Measurements from ENCODE around the gene IPO13. TPM values are rescaled to one million over a fixed set of nuclear protein-coding genes. Genes with fewer than 3 reads are reported as not detected.

The IPO13 gene
- total and polyA plus RNA-seq, 10 of the 15 experiments (the other 5 are each of a cell fraction or from before 2014, with no cell fraction given) = 7.1 to 26.6 (median 15.9) TPM

DNA sequence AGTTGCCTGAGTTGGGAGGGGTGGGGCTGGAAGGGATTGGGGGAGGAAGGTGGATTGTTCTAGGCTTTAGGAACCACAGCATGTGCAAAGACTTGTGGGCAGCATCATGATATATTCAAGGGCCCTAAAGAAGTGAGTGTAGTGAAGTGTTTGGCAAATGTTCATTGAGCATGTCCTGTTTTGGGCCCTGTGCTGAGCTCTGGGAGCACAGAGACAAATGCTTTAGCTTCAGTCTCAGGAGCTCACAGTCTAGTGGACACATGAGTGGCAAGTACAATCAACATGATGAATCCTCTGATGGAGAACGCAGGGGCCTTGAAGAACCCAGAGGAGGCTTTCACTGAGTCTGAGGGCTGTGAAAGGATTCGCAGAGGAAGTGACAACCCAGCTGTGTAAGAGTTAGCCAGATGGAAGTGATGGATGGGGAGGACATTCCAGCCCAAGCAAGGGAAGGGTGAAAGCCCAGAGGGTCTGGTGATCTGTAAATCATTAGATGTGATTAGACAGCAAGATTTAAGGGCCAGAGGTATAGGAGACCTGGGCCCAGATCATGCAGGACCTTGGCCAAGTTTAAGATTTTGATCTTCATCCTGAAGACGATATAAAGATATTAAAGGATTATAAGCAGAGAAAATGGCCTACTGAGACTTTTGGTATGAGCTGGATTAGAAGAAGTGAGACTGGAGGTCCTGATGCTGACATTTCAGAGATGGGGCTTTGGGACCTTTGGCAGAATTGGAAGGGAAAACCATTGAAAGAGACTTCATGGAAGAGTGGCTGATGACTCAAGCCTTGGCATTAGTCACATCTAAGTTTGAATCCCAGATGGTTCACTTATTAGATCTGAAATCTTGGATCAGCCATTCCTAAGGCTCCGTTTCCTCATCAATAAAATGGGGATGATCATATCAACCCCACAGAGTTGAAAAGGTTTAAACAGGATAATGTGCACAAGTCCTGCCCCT, 4.6 kb downstream of the IPO13 start:
- DNase-seq (ENCODE audit: low read depth, low spot score) = no peak
- no TSS peak for BruUV-seq (replicated peaks)
- intact Hi-C loops (cut with micrococcal nuclease; ENCODE audit: unreplicated experiment) = no loop called here
- ChIA-PET CTCF (interaction anchor here (1.2 to 10.4 kb wide), 3 partner anchors 16 to 188 kb away, joined by 3 to 166 read pairs (median 10); no protein-coding TSS in a partner anchor), POLR2A (interaction anchor here (0.8 kb wide), 1 partner anchor 47 kb away, joined by 3 read pairs; no protein-coding TSS in a partner anchor), SMC1A (ENCODE audit: uncharacterized antibody, unreplicated experiment) (interaction anchor here (0.9 to 1.2 kb wide), 3 partner anchors 24 to 201 kb away, joined by 3 read pairs; partner anchors contain the start of gene ATP6V0B), RAD21 (ENCODE audit: unreplicated experiment) (interaction anchor here (0.6 kb wide), 1 partner anchor 417 kb away, joined by 3 read pairs; no protein-coding TSS in a partner anchor)
- Histone ChIP-seq H3K4me3 (no peak overlapping the region), H3K79me2 (ENCODE audit: control insufficient read depth, insufficient read depth, low read length) (peaks cover 15% of the 10 kb centered on the region), H3K36me3 (ENCODE audit: control insufficient read depth in 2 of 2, insufficient read depth in 2 of 2, low read length in 1 of 2) (0 out of 4 replicates have a peak, but pooled peaks cover 0 to 4% of the 10 kb centered on the region in 2 experiments), H3K9ac (ENCODE audit: control insufficient read depth, insufficient read depth, low read length) (no peak overlapping the region), H2AFZ (ENCODE audit: control insufficient read depth, low read depth, low read length) (no peak overlapping the region), H4K20me1 (ENCODE audit: control insufficient read depth, insufficient read depth) (no peaks in the 10 kb centered on the region), H3K4me2 (ENCODE audit: control insufficient read depth, insufficient read depth) (no peak overlapping the region), H3K27me3 (replicated peaks in 1 of 2; ENCODE audit: control insufficient read depth in 2 of 2, insufficient read depth in 2 of 2, low read length in 1 of 2) (no peaks in the 10 kb centered on the region), H3K4me1 (ENCODE audit: control insufficient read depth, insufficient read depth, low read length) (peaks cover 10% of the 10 kb centered on the region), H3K9me3 (replicated peaks; ENCODE audit: control insufficient read depth, insufficient read depth, low read length) (no peaks in the 10 kb centered on the region), H3K27ac (ENCODE audit: control insufficient read depth, insufficient read depth) (no peak overlapping the region)
- in situ Hi-C loops (cut with MboI) = no loop called here
- FAIRE-seq = no peak
- no peak for ATAC-seq
- WGBS (ENCODE audit: insufficient coverage, insufficient replicate concordance, low lambda C conversion rate, missing lambda C conversion rate) = 80% methylated on average over 4 of the region's 4 CpGs
- TF ChIP-seq STAT1 (conservative IDR thresholded peaks at IDR 0.05) (no peak), HDAC2 (IDR thresholded peaks at IDR 0.05) (no peak), BRCA1 (IDR thresholded peaks at IDR 0.05; ENCODE audit: low read depth, low read length) (no peak), TARDBP (IDR thresholded peaks at IDR 0.05; ENCODE audit: borderline replicate concordance) (no peak), SUZ12 (IDR thresholded peaks at IDR 0.05; ENCODE audit: unreplicated experiment) (no peak), HDGF (IDR thresholded peaks at IDR 0.05) (no peak), SMC3 (IDR thresholded peaks at IDR 0.05; ENCODE audit: borderline replicate concordance, low read length) (no peak), POLR2AphosphoS2 (IDR thresholded peaks at IDR 0.05; ENCODE audit: low read depth, low read length) (no peak)
- TF ChIP-seq, protein P1, sequence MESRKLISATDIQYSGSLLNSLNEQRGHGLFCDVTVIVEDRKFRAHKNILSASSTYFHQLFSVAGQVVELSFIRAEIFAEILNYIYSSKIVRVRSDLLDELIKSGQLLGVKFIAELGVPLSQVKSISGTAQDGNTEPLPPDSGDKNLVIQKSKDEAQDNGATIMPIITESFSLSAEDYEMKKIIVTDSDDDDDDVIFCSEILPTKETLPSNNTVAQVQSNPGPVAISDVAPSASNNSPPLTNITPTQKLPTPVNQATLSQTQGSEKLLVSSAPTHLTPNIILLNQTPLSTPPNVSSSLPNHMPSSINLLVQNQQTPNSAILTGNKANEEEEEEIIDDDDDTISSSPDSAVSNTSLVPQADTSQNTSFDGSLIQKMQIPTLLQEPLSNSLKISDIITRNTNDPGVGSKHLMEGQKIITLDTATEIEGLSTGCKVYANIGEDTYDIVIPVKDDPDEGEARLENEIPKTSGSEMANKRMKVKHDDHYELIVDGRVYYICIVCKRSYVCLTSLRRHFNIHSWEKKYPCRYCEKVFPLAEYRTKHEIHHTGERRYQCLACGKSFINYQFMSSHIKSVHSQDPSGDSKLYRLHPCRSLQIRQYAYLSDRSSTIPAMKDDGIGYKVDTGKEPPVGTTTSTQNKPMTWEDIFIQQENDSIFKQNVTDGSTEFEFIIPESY (IDR thresholded peaks at IDR 0.05) = no peak
- TF ChIP-seq, protein P2, sequence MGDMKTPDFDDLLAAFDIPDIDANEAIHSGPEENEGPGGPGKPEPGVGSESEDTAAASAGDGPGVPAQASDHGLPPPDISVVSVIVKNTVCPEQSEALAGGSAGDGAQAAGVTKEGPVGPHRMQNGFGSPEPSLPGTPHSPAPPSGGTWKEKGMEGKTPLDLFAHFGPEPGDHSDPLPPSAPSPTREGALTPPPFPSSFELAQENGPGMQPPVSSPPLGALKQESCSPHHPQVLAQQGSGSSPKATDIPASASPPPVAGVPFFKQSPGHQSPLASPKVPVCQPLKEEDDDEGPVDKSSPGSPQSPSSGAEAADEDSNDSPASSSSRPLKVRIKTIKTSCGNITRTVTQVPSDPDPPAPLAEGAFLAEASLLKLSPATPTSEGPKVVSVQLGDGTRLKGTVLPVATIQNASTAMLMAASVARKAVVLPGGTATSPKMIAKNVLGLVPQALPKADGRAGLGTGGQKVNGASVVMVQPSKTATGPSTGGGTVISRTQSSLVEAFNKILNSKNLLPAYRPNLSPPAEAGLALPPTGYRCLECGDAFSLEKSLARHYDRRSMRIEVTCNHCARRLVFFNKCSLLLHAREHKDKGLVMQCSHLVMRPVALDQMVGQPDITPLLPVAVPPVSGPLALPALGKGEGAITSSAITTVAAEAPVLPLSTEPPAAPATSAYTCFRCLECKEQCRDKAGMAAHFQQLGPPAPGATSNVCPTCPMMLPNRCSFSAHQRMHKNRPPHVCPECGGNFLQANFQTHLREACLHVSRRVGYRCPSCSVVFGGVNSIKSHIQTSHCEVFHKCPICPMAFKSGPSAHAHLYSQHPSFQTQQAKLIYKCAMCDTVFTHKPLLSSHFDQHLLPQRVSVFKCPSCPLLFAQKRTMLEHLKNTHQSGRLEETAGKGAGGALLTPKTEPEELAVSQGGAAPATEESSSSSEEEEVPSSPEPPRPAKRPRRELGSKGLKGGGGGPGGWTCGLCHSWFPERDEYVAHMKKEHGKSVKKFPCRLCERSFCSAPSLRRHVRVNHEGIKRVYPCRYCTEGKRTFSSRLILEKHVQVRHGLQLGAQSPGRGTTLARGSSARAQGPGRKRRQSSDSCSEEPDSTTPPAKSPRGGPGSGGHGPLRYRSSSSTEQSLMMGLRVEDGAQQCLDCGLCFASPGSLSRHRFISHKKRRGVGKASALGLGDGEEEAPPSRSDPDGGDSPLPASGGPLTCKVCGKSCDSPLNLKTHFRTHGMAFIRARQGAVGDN (IDR thresholded peaks at IDR 0.05) = no peak
- TF ChIP-seq, protein P3, sequence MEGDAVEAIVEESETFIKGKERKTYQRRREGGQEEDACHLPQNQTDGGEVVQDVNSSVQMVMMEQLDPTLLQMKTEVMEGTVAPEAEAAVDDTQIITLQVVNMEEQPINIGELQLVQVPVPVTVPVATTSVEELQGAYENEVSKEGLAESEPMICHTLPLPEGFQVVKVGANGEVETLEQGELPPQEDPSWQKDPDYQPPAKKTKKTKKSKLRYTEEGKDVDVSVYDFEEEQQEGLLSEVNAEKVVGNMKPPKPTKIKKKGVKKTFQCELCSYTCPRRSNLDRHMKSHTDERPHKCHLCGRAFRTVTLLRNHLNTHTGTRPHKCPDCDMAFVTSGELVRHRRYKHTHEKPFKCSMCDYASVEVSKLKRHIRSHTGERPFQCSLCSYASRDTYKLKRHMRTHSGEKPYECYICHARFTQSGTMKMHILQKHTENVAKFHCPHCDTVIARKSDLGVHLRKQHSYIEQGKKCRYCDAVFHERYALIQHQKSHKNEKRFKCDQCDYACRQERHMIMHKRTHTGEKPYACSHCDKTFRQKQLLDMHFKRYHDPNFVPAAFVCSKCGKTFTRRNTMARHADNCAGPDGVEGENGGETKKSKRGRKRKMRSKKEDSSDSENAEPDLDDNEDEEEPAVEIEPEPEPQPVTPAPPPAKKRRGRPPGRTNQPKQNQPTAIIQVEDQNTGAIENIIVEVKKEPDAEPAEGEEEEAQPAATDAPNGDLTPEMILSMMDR (IDR thresholded peaks at IDR 0.05 in 2 of 3, conservative IDR thresholded peaks at IDR 0.05 in 1 of 3; ENCODE audit: control insufficient read depth in 2 of 3, extremely low read depth in 1 of 3, insufficient read depth in 1 of 3, low read depth in 3 of 3, low read length in 3 of 3) = no peak
- TF ChIP-seq, protein P4, sequence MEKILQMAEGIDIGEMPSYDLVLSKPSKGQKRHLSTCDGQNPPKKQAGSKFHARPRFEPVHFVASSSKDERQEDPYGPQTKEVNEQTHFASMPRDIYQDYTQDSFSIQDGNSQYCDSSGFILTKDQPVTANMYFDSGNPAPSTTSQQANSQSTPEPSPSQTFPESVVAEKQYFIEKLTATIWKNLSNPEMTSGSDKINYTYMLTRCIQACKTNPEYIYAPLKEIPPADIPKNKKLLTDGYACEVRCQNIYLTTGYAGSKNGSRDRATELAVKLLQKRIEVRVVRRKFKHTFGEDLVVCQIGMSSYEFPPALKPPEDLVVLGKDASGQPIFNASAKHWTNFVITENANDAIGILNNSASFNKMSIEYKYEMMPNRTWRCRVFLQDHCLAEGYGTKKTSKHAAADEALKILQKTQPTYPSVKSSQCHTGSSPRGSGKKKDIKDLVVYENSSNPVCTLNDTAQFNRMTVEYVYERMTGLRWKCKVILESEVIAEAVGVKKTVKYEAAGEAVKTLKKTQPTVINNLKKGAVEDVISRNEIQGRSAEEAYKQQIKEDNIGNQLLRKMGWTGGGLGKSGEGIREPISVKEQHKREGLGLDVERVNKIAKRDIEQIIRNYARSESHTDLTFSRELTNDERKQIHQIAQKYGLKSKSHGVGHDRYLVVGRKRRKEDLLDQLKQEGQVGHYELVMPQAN (conservative IDR thresholded peaks at IDR 0.05) = no peak

Data from GM12878 (cell line).